Activated T-cell treated with anti-CD3 and anti-CD28 coated beads, Interleukin-2, amount 50 U/mL, for 72 hours (primary cell): ENCODE results near the gene POLR2J. TPM values are rescaled to one million over a fixed set of nuclear protein-coding genes. Genes with fewer than 3 reads are reported as not detected.
A peak's percentile ranks its signal among the peaks of the same experiment; 100 is the strongest.
"Not testable (repeated sequence)": the region's sequence is repeated elsewhere in the genome, so short reads cannot be mapped to it uniquely, and the experiment has no call there.

ENCODE experiments used
- ATAC-seq, 2 donors: fragments of 150-1000 bp; cut with Tn5 transposase; replicated peaks in 1 of 2; 2 replicates each; pipeline ENCODE4 v1.10.0; 2021; ENCODE audit warnings: moderate library complexity in 2 of 2, mild to moderate bottlenecking in 1 of 2
- DNase-seq, 2 donors: peaks; one replicate each; pipeline ENCODE4 v3.0.0; 2021 to 2022; ENCODE audit warnings: mixed read lengths in 1 of 2
- H3K27ac Mint-ChIP-seq: one replicate; pipeline ENCODE4 v1.8.0; 2022; ENCODE audit warnings: mild to moderate bottlenecking, moderate library complexity, mixed read lengths
- H3K27me3 Mint-ChIP-seq: one replicate; pipeline ENCODE4 v1.8.0; 2022; ENCODE audit warnings: low read depth, mixed read lengths
- H3K36me3 Mint-ChIP-seq, 2 donors: one replicate each; pipeline ENCODE4 v1.8.0; 2022; ENCODE audit warnings: mixed read lengths in 2 of 2, mild to moderate bottlenecking in 1 of 2; ENCODE audit not compliant: insufficient read depth in 2 of 2
- H3K4me1 Mint-ChIP-seq: one replicate; pipeline ENCODE4 v1.8.0; 2022; ENCODE audit warnings: low read depth, mixed read lengths
- H3K4me3 Mint-ChIP-seq, 2 donors: one replicate each; pipeline ENCODE4 v1.8.0; 2022; ENCODE audit warnings: mild to moderate bottlenecking in 2 of 2, mixed read lengths in 2 of 2, moderate library complexity in 2 of 2
- H3K9me3 Mint-ChIP-seq, 2 donors: one replicate each; pipeline ENCODE4 v1.8.0; 2022; ENCODE audit warnings: mixed read lengths in 2 of 2
- total RNA-seq, 2 donors: library from RNA; stranded (reverse); gene quantifications; one replicate each; pipeline ENCODE4 v1.2.3, GENCODE V29; 2022

POLR2J gene
- total RNA-seq, 2 donors from 2014 or later: 40.5 to 53.5 TPM

DNA sequence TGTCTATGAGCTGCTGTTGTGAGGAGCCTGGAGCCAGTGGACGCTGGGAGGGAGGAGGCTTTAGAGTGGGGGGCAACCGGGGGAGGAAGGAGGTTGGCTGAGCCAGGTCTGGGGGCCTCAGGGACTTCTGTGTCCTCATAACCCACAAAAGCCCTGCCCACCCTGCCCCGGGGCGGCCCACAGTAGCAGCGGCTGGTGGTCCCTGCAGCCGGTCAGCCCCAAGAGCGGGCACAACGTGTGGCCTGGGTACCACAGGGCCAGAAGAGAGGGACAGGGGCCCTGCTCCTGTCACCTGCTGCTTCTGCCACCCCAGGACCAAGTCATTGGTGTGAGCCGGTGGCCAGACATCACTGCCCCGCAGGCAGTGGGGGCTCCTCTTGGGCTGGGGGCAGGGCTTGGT lies 3.2 kb upstream of the POLR2J start:
- H3K27me3 Mint-ChIP-seq, H3K4me3 Mint-ChIP-seq, H3K36me3 Mint-ChIP-seq, H3K27ac Mint-ChIP-seq, H3K4me1 Mint-ChIP-seq, H3K9me3 Mint-ChIP-seq, ATAC-seq, DNase-seq: not testable (repeated sequence)

- H3K36me3 Mint-ChIP-seq, H3K9me3 Mint-ChIP-seq, H3K4me1 Mint-ChIP-seq, H3K27me3 Mint-ChIP-seq, H3K27ac Mint-ChIP-seq, ATAC-seq: not testable (repeated sequence)
- peak overlapping the region; percentile 6 to 37 for H3K4me3 Mint-ChIP-seq
- DNase-seq: peak; percentile 34 to 49
Measured at GRCh38 chr7:102479982-102480637, 1.4 kb upstream of the POLR2J start.

DNA sequence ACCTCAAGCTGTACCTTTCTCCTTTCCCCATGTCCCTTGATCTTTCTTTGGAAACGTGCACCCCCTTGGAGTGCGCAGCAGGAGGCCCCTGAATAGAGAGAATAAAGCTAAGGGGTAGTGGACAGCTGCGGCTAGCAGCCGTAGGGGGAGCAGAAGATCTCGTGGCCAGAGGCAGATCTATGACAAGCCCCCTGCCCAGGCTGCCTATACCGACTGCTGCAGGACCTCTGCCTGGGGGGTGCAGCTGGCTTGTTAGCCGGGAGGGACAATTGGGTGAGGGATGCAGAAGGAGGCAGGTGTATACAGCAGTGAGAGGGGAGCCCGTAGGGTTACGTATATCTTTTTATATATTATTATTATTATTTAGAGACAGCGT lies 475 bp upstream of the POLR2J start:
- not testable (repeated sequence) for H3K36me3 Mint-ChIP-seq, H3K27ac Mint-ChIP-seq

GRCh38 chr7:102474736-102475435 lies 3.8 kb downstream of the POLR2J start:
- not testable (repeated sequence) for H3K4me3 Mint-ChIP-seq, H3K4me1 Mint-ChIP-seq, H3K36me3 Mint-ChIP-seq, H3K27me3 Mint-ChIP-seq, ATAC-seq, DNase-seq, H3K27ac Mint-ChIP-seq, H3K9me3 Mint-ChIP-seq

More for the DNA sequence above, 475 bp upstream of the POLR2J start:
- peak; percentile 41 to 55 for ATAC-seq
- not testable (repeated sequence) for H3K4me3 Mint-ChIP-seq, H3K9me3 Mint-ChIP-seq, H3K4me1 Mint-ChIP-seq, H3K27me3 Mint-ChIP-seq, DNase-seq

- not testable (repeated sequence) for H3K27ac Mint-ChIP-seq, ATAC-seq, H3K27me3 Mint-ChIP-seq, H3K4me3 Mint-ChIP-seq, H3K9me3 Mint-ChIP-seq, DNase-seq, H3K36me3 Mint-ChIP-seq, H3K4me1 Mint-ChIP-seq
Measured at GRCh38 chr7:102474116-102474515, 4.6 kb downstream of the POLR2J start.

GRCh38 chr7:102473271-102473991 lies 5.3 kb downstream of the POLR2J start:
- Mint-ChIP-seq H3K27me3 (no peaks in the 10 kb centered on the region), H3K9me3 (no peaks in the 10 kb centered on the region), H3K4me3 (no peak overlapping the region), H3K36me3 (no peaks in the 10 kb centered on the region), H3K4me1 (no peaks in the 10 kb centered on the region), H3K27ac (no peak overlapping the region)
- no peak for ATAC-seq
- no peak for DNase-seq

DNA sequence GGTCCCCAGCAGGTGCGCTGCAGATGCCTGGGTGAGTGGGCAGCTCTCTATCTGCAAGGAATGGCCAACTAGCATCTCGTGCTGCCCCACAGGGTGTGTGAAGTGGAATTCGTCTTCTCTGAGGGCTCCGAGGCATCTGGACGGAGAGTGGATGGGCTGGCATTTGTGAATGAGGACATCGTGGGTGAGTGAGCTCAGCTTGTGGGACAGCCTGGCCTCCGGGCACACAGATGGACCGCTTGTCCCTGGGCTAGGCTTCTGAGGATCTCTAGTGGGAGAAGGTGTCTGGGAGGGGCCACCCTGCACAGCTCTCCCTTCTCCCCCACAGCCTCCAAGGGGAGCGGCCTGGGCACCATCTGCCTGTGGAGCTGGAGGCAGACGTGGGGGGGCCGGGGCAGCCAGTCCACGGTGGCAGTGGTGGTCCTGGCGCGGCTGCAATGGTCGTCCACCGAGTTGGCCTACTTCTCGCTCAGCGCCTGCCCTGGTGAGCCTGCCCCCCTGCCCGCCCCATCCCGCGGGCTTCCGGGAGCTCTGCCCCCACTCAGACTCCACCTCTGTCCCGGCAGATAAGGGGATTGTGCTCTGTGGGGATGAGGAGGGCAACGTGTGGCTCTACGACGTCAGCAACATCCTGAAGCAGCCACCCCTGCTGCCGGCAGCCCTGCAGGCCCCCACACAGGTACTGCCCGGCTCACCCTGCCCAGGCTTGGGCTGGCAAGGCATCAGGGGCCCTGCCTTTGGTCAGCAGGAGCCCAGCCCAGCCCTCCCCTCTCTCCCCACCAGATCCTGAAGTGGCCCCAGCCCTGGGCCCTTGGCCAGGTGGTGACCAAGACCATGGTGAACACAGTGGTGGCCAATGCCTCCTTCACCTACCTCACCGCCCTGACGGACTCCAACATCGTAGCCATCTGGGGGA lies 6.3 kb downstream of the POLR2J start:
- Mint-ChIP-seq H3K4me3 (no peak overlapping the region), H3K4me1 (no peaks in the 10 kb centered on the region), H3K27me3 (no peaks in the 10 kb centered on the region), H3K9me3 (no peaks in the 10 kb centered on the region), H3K36me3 (no peaks in the 10 kb centered on the region), H3K27ac (no peak overlapping the region)
- DNase-seq (no peak), ATAC-seq (no peak)

DNA sequence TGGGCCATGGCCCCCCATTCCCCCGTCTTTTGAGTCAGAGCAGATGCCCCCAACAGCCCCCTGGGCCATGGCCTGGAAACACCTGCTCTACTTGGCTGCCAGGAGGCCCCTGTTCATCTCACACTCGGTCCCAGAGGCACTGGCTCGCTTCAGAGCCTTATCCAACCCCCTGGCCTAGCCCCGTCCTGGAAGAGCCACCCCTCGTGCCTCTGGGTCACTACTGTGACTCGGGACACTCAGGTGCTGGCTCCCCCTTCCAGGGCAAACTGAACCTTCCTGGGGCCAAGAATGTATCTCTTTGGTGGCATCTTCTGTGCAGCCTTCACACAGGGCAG lies 7.0 kb downstream of the POLR2J start:
- peak in 1 of 2 donors; percentile 0 for DNase-seq
- ATAC-seq: no peak
- no peaks in the 10 kb centered on the region for H3K36me3 Mint-ChIP-seq
- no peaks in the 10 kb centered on the region for H3K9me3 Mint-ChIP-seq
- peaks cover 2% of the 10 kb centered on the region for H3K4me1 Mint-ChIP-seq
- H3K27me3 Mint-ChIP-seq: no peaks in the 10 kb centered on the region
- no peak overlapping the region for H3K4me3 Mint-ChIP-seq
- no peak overlapping the region for H3K27ac Mint-ChIP-seq

DNA sequence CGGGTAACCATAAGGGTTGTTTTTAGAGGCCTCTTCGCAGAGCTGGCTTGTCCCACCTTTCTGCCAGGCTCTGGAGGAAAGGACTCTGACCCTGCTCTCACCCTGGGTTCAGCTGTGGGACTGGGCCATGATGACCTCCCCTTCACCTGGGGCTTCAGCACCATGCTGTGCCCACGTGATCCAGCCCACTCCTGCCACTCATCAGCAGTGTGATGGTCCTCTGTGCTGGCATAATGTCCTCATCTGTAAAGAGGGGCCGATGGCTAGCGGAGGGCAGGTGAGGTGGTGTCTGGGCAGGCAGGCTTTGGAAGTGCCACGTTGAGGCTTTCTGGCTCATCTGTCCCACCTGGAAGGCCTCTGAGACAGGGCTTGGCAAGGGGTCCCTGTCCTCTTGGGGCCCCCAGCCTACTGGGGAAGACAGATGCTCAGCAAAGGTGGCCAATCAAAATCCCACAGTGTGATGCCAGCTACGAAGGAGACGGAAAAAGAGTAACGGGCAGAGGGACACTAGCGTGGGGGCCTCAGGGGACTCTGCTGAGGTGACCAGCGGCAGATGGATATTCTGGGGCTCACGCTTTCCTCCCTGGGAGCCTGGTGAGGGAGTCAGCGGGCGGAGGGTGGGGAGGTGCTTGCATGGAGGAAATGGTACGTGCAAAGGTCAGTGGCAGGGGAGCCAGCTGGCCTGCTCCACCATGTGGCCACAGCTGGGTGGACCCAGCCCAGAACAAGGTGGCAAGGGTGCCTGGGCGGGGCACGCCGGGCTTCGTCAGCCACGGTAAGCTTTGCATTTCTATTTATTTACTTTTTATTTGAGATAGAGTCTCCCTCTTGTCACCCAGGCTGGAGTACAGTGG lies 8.5 kb downstream of the POLR2J start:
- Mint-ChIP-seq H3K27ac (no peak overlapping the region), H3K36me3 (no peaks in the 10 kb centered on the region), H3K4me3 (no peak overlapping the region), H3K9me3 (no peaks in the 10 kb centered on the region), H3K27me3 (no peaks in the 10 kb centered on the region), H3K4me1 (peaks cover 13% of the 10 kb centered on the region)
- ATAC-seq: no peak
- DNase-seq: no peak

GRCh38 chr7:102469351-102469971 lies 9.3 kb downstream of the POLR2J start:
- Mint-ChIP-seq H3K27me3 (no peaks in the 10 kb centered on the region), H3K4me3 (no peak overlapping the region), H3K27ac (no peak overlapping the region), H3K4me1 (peaks cover 13% of the 10 kb centered on the region), H3K9me3 (no peaks in the 10 kb centered on the region), H3K36me3 (no peaks in the 10 kb centered on the region)
- DNase-seq (no peak), ATAC-seq (no peak)

GRCh38 chr7:102468478-102469350 lies 10.0 kb downstream of the POLR2J start:
- Mint-ChIP-seq H3K9me3 (no peaks in the 10 kb centered on the region), H3K27ac (no peak overlapping the region), H3K4me3 (no peak overlapping the region), H3K27me3 (no peaks in the 10 kb centered on the region), H3K36me3 (no peaks in the 10 kb centered on the region), H3K4me1 (peaks cover 19% of the 10 kb centered on the region)
- DNase-seq (no peak), ATAC-seq (no peak)
